ENCODE measurements around the gene TMEM209.

- TF ChIP-seq CTCF (IDR thresholded peaks at IDR 0.05; ENCODE audit: low read depth, low read length, missing input control) (no peak), RAD21 (IDR thresholded peaks at IDR 0.05) (no peak), MAX (IDR thresholded peaks at IDR 0.05) (no peak), YY1 (IDR thresholded peaks at IDR 0.05) (no peak), TAF1 (conservative IDR thresholded peaks at IDR 0.05) (no peak), EGR1 (IDR thresholded peaks at IDR 0.05; ENCODE audit: low read depth in 2 of 2) (no peak), GABPA (IDR thresholded peaks at IDR 0.05 in 1 of 2, conservative IDR thresholded peaks at IDR 0.05 in 1 of 2) (no peak), ZBTB33 (IDR thresholded peaks at IDR 0.05) (no peak), REST (IDR thresholded peaks at IDR 0.05) (no peak), ATF3 (IDR thresholded peaks at IDR 0.05) (no peak), SP1 (IDR thresholded peaks at IDR 0.05) (no peak), FOXA1 (IDR thresholded peaks at IDR 0.05) (no peak), JUND (IDR thresholded peaks at IDR 0.05) (no peak), HNF4A (conservative IDR thresholded peaks at IDR 0.05) (no peak)
Observed at GRCh38 chr7:130143986-130144311, 61.3 kb downstream of the TMEM209 start.
